IPS-15b (cell line): ENCODE data around the gene S100A12.
"Not testable (repeated sequence)": the region's sequence is repeated elsewhere in the genome, so short reads cannot be mapped to it uniquely, and the experiment has no call there.

Experiments
- H3K27me3 ChIP-seq: one replicate; pipeline ENCODE4 v1.6.1; 2013; ENCODE audit warnings: low read length; ENCODE audit not compliant: control insufficient read depth, insufficient read depth
- H3K36me3 ChIP-seq: one replicate; pipeline ENCODE4 v1.6.1; 2013; ENCODE audit warnings: low read length; ENCODE audit not compliant: control insufficient read depth, insufficient read depth
- H3K4me1 ChIP-seq: one replicate; pipeline ENCODE4 v1.6.1; 2013; ENCODE audit warnings: mild to moderate bottlenecking, low read length; ENCODE audit not compliant: control insufficient read depth, insufficient read depth
- H3K4me3 ChIP-seq: one replicate; pipeline ENCODE4 v1.5.1; 2013; ENCODE audit warnings: low read depth, low read length
- H3K9ac ChIP-seq: one replicate; pipeline ENCODE4 v1.6.1; 2013; ENCODE audit warnings: low read depth, mild to moderate bottlenecking, low read length
- H3K9me3 ChIP-seq: one replicate; pipeline ENCODE4 v1.6.1; 2013; ENCODE audit warnings: mild to moderate bottlenecking, low read length; ENCODE audit not compliant: control insufficient read depth, insufficient read depth

Gene S100A12

DNA sequence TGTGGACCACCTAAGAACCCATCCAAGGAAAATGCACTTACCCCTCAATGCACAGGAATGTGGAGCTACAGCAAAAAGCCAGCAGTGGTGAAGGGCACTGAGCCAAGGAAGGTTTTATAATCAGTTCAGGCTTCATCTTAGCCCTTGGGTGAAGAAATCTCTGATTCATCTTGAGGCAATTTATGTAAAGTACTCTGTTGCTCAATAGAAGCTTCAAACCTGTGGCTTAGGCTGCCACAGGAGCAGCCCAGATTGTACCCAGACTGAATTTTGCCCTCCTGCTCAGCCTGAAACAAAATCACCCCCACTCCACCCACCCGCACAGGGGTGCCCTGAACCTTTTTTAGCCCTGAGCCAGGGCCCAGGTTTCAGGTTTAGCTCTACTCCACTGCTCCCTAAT, at the start of gene S100A12:
TSS of gene S100A12 (minus strand) at position 111 of the 400 bp plus-strand sequence. CDS start 1,029 bp downstream, outside the sequence.
- H3K27me3 ChIP-seq: no peaks in the 10 kb centered on the region
- no peaks in the 10 kb centered on the region for H3K4me1 ChIP-seq
- H3K9ac ChIP-seq: no peak within 1 kb of the TSS
- no peaks in the 10 kb centered on the region for H3K9me3 ChIP-seq
- H3K36me3 ChIP-seq: no peaks in the 10 kb centered on the region
- no peak within 1 kb of the TSS for H3K4me3 ChIP-seq

DNA sequence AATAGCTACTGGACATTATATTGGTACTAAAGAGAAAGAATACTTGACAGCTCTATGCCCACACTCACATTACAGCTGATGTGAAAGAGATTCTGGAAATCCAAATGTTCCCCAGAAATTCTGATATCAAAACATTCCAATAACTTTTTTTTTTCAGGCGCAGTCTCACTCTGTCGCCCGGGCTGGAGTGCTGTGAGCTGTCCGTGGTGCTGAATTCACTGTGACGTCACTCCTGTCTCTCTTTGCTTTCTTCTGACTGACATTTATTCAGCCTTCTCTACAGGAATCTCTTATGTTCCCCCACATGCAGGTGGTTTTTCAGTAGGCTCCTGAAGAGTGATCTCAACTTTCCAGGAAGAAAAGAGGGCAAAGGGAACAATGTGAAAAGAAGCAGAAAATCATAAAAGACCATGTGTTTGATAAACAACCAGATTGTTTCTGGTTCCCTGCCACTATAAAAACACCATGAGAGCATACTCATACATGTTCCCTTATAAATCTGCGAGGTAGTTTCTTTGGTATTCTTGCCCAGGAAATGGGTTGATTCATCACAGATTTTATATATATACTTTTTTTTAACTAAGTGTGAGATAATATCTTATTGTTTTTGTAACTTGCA, 47.1 kb upstream of the S100A12 start:
- no peaks in the 10 kb centered on the region for H3K9me3 ChIP-seq
- H3K9ac ChIP-seq: no peak overlapping the region
- H3K4me3 ChIP-seq: no peak overlapping the region
- H3K4me1 ChIP-seq: no peaks in the 10 kb centered on the region
- no peaks in the 10 kb centered on the region for H3K36me3 ChIP-seq
- no peaks in the 10 kb centered on the region for H3K27me3 ChIP-seq

DNA sequence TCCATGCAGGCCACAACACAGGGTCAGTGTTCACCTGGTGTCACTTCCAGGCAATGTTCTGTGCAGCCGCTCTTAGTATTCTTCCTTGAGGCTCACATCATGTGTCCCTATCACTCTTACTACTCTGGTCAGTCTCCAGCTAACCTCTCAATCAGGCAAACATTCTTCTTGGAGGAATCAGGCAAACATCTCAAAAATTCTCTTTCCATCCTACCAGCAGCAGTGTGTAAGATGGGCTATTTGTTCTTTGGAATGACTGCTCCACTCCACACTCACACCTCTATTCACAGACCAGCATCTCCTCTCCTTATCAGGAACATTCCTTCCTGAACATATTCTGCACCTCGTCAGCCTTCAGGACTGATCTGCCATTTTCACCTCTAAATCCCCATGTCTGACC, 44.9 kb upstream of the S100A12 start:
- Histone ChIP-seq H3K4me3 (no peak overlapping the region), H3K9me3 (no peaks in the 10 kb centered on the region), H3K9ac (no peak overlapping the region), H3K36me3 (no peaks in the 10 kb centered on the region), H3K4me1 (no peaks in the 10 kb centered on the region), H3K27me3 (no peaks in the 10 kb centered on the region)

DNA sequence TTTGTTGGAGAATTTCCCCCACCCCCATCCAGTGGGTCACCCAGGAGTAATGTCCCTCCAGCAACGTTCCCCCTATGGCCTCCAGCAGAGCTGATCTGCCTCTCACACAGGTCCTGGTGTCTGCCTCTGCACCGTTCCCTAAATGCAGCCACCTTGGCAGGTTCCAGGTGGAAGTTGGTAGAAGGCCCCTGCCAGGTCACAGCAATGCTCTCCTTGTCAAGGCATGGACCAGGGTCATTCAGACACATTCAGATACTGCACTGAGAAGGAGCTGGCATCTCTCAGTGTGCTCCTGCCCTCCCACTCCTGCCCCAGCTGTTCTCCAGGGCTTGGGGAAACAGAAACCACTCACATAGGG, 44.0 kb upstream of the S100A12 start:
- not testable (repeated sequence) for H3K4me1 ChIP-seq, H3K36me3 ChIP-seq, H3K4me3 ChIP-seq, H3K27me3 ChIP-seq, H3K9ac ChIP-seq, H3K9me3 ChIP-seq

DNA sequence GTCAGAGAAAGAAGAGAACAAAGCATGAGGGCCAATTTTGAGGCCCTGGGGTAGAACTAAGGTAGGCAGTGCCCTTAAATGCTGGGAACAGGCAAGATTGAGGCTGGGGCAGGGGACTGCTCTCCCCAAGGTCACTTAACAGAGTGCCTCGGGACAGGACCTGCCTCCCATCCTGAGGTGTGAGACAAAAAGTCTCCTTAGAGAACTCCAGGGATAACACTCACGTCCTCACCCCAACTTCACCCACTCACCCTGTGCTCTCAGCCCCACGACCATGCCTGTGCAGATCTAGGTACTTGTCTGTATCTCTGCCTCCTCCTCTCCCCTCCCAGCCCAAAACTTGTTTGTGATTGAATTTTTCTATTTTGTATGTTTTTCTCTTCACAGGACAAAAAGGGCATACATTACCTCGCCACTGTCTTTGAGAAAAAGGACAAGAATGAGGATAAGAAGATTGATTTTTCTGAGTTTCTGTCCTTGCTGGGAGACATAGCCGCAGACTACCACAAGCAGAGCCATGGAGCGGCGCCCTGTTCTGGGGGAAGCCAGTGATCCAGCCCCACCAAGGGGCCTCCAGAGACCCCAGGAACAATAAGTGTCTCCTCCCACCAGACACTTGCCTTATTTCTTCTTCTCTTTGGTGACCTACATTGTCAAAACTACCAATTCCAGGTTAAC, 43.5 kb upstream of the S100A12 start:
- H3K4me3 ChIP-seq, H3K9me3 ChIP-seq, H3K9ac ChIP-seq, H3K27me3 ChIP-seq, H3K4me1 ChIP-seq, H3K36me3 ChIP-seq: not testable (repeated sequence)

DNA sequence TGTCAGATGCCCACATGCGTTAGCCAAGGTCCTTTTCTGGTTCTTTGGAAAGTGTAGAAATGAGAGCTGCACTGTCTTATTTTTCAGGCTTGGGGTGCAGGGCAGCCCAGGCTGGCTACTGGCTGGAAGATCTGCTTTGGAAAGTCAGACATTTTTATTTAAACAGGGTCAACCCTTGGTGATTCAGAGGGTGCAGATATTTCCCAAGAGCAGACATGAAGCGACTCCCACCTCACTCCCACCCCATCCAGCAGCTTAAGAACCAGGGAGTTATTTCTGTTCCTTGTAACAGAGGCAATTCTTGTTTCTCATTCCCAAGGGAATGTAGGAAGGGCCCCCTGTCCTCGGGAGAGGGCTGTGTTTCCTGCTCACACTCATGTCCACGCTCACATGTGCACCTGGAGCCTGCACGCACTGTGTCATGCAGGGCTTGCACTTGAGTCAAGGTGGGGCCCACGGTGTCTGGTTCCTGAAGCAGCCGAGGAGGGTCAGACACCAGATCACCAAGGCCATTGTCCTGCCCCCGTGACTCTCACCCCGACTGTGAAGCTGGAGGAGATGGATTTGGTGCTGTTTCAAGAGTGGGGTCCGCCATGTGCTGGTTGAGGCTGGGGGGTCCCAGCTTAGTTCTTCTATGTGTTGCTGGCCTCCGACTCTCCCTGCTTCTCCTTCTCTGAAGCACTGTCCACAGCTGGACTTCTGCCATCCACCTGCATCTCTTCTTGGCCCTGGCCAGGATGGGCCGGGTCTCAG, 41.9 kb upstream of the S100A12 start:
- no peaks in the 10 kb centered on the region for H3K36me3 ChIP-seq
- H3K9ac ChIP-seq: no peak overlapping the region
- no peaks in the 10 kb centered on the region for H3K4me1 ChIP-seq
- H3K27me3 ChIP-seq: no peaks in the 10 kb centered on the region
- no peaks in the 10 kb centered on the region for H3K9me3 ChIP-seq
- no peak overlapping the region for H3K4me3 ChIP-seq

DNA sequence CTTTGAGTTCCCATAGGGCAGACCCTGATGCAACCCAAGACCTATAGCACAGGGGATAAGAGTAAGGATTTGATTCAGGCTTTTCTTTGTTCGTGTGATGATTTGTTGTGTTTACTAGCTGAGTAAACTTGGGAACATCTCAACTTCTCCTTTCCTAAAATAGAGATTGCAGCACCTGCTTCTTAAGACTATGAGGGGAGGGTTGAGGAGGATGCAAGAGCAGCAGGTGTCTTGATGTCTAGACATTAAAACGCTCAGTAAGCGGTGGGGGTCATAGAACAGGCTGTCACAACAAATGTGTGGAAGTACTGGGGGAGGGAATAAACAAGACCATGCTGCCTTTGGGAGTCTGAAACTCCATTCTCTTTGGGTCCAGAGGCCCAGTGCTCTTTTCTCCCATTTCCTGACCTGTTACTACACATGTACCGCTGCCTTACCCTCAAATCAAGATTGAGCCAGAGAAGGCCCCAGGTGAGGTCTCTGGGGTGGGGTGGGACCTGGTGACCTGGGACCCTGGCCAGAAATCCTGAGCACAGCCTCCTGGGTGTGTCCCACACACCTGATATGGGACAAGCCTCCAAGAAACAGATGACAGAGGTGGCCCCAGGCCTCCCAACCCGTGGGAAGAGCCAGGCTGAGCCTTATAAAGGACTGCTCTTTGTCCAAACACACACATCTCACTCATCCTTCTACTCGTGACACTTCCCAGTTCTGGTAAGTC, 40.6 kb upstream of the S100A12 start, which contains the start of gene S100A7A:
TSS of gene S100A7A (plus strand) at position 671 of the 721 bp plus-strand sequence. CDS start 1,563 bp downstream, outside the sequence.
- no peaks in the 10 kb centered on the region for H3K27me3 ChIP-seq
- H3K4me1 ChIP-seq: no peaks in the 10 kb centered on the region
- no peak within 1 kb of the TSS for H3K9ac ChIP-seq
- no peaks in the 10 kb centered on the region for H3K9me3 ChIP-seq
- H3K4me3 ChIP-seq: no peak within 1 kb of the TSS
- H3K36me3 ChIP-seq: no peaks in the 10 kb centered on the region

DNA sequence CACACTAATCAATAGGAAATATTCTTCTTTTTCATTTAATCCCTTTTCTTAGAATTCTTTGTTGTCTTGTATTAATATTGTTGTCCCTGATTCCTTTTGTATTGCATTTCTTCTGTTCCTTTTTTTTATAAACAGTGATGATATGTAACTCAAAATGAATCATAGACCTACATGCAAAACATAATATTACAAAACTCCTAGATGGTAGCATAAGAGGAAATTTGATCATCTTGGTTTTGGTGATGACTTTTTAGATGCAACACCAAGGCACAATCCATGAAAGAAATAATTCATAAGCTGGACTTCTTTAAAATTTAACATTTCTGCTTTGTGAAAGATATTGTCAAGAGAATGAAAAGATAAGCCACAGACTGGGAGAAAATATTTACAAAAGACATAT, 38.5 kb upstream of the S100A12 start:
- H3K9ac ChIP-seq, H3K36me3 ChIP-seq, H3K4me3 ChIP-seq, H3K9me3 ChIP-seq, H3K27me3 ChIP-seq, H3K4me1 ChIP-seq: not testable (repeated sequence)

DNA sequence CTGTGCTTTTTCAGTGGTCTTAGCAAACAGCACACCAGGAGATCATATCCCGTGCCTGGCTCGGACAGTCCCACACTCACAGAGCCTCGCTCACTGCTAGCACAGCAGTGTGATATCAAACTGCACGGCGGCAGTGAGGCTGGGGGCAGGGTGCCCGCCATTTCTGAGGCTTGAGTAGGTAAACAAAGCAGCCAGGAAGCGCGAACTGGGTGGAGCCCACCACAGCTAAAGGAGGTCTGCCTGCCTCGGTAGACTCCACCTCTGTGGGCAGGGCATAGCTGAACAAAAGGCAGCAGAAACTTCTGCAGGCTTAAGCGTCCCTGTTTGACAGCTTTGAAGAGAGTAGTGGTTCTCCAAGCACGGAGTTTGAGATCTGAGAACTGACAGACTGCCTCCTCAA, 31.9 kb upstream of the S100A12 start:
- not testable (repeated sequence) for H3K9me3 ChIP-seq, H3K36me3 ChIP-seq, H3K9ac ChIP-seq, H3K4me1 ChIP-seq, H3K4me3 ChIP-seq
- H3K27me3 ChIP-seq: peaks cover 11% of the 10 kb centered on the region

DNA sequence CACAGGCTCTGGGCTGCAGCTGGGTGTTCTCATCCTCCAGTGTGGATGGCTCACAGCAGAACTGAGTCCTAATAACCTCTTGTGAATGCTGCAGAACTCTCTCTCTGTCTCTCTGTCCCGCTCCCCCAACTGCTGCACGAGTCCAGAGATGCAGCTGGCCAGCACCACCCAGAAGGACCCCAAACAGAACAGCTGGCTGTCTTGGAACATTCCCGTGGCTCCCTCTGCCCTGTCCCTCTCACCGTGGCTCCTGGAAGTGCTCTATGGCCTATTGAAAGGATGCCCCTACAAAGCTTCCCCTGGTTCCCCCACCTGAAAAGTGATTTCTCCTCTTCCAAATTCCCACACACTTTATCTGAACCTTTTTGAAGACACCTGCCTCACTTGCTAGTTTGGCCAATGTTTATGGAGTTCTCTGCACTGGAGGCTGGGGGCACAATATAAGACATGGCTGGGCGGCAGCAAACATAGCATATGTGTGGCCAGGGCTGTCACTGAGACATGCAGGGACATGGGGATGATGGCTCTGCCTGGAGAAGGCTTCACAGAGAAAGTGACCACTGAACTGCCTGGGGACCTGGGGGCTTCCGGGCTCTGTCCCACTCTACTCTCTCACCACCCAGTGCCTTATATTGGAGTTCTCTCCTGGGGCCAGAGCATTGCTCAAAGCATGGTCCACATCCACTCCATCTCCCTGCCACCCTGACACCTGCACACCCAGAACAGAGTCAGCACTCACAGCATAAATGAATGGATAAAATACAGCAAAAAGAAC, 30.6 kb upstream of the S100A12 start:
- not testable (repeated sequence) for H3K9ac ChIP-seq, H3K4me1 ChIP-seq, H3K9me3 ChIP-seq, H3K4me3 ChIP-seq, H3K36me3 ChIP-seq
- peaks cover 11% of the 10 kb centered on the region for H3K27me3 ChIP-seq

DNA sequence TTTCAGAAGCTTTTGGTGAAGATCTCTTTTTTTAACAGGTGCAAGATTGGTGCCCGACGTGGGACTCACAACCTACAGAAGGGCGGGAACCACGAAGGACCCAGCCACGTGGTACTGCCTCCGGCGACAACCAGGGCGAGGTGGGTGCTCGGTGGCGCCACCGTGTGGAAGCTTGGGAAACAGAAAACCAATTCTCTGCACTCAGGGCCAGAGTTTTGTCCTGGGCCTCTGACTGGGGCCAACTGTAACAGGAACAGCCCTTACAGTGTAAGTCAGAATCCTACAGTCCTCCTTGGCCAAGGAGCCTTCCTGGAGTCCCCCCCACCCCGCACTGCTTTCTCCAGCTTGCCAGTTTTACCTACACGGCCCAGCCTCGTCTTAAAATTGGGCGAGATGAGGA, 29.3 kb upstream of the S100A12 start:
- H3K4me3 ChIP-seq: no peak overlapping the region
- H3K36me3 ChIP-seq: no peaks in the 10 kb centered on the region
- no peaks in the 10 kb centered on the region for H3K9me3 ChIP-seq
- peaks cover 11% of the 10 kb centered on the region for H3K27me3 ChIP-seq
- no peaks in the 10 kb centered on the region for H3K4me1 ChIP-seq
- no peak overlapping the region for H3K9ac ChIP-seq
